Myocyte (in vitro differentiated cells): ENCODE data around the gene MAMLD1. TPM values are rescaled to one million over a fixed set of nuclear protein-coding genes. Genes with fewer than 3 reads are reported as not detected.

Source experiments
- DNase-seq: peaks from one replicate; pipeline ENCODE4 v3.0.0-alpha.2; 2012; ENCODE audit warnings: low read depth
- total RNA-seq: library from RNA; depleted of rRNA; stranded (reverse); fragments of >200 nt; gene quantifications from 2 replicates; pipeline ENCODE4 v1.2.3, GENCODE V29; 2014

MAMLD1 gene
- total RNA-seq, 1 donor from 2014 or later: 2.4 TPM

DNA sequence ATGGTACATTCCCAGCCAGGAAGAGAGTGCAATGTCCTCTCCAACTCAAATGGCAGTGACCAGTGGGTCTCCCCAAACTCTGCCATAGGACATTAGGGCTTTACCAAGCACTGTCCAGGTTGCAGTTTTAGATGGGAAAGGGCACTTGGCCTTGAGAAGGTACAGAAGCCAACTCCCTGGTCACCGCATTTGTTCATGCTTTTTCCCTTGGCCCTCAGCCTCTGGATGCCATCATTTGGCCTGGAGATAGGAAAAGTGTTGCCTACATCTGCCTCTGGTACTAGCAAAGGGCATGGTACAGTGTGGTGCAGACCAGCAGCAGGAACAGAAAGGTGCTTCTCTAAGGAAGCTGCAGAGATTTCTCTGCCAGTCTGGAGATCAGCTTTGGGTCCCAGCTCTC, 93.8 kb downstream of the MAMLD1 start:
- no peak for DNase-seq

- no peak for DNase-seq
Observed at GRCh38 chrX:150459196-150459595, 96.1 kb downstream of the MAMLD1 start.

DNA sequence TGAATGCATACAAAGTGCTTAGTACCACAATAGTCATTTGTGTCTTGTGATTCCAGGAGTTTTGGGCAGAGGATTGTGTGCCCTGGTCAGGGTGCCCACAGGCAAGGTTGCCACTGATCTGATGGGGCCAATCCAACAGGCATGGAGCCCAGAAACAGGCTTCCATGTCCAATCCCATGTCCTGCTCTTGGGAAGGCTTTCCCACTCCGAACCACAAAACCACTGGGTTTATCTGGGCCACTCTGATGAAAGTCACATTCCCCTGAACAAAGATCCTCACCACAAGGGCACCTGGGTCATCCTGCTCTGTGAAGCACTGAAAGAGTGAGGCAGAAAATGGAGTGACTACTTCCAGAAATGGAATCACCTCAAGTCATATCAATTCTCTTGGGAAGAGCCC, 96.9 kb downstream of the MAMLD1 start:
- peak; percentile 70 for DNase-seq

GRCh38 chrX:150460781-150461180, 97.7 kb downstream of the MAMLD1 start:
- DNase-seq: no peak

DNA sequence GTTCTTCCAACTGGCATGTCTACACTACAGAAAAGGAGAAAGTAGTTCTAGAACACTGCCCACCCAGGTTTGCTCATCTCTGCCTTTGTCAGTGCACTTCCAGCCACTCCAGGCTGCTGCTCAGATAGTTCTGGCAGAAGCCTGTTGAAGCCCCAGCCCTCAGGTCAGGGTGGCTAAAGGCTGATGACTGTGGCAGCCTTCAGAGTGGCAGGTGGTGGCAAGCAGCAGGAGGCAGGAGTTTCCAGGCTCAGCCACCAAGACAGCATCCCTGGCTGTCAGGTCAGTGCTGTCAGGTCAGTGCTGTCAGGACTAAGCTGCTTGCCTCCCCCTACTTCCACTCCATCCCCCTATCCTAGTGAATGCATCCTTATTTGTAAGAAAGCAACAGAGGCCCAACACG, 100.4 kb downstream of the MAMLD1 start:
- no peak for DNase-seq

DNA sequence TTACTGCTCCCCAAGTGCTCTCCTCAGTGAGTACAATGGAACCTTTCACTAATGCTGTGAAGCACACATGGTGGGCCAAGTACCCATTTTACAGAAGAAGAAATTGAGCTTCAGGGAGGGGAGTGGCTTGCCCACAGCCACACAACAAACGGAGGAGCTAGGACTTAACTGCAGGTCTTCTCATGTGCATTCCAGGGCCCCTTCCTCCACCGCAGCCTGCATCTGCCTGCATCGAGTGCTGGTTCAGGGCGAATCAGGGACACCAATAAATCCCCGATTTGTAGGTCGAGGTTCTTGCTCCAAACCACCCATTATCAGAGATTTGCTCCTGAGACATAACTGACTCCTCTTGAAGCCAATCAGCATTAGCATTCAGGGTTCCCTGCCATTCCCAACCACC, 100.9 kb downstream of the MAMLD1 start:
- DNase-seq: no peak

DNA sequence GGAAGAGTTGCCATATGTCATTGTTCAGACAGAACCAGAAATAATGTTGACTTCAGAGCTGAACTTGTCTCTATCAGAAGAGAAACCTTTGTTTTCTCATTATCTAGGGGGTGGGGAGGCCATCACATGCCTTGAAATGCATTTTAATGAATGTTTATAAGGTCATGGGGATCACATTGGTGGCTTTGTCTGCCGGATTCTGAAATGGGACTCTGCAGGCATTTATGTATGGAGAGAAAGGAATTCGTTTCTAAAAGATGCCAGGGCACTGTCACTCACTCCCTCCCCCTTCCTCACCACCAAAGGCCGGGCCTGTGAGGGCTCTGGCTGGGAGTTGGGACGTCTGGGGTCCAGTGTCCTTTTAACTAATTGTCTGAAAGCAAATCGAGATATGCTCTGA, 102.2 kb downstream of the MAMLD1 start:
- DNase-seq: no peak

DNA sequence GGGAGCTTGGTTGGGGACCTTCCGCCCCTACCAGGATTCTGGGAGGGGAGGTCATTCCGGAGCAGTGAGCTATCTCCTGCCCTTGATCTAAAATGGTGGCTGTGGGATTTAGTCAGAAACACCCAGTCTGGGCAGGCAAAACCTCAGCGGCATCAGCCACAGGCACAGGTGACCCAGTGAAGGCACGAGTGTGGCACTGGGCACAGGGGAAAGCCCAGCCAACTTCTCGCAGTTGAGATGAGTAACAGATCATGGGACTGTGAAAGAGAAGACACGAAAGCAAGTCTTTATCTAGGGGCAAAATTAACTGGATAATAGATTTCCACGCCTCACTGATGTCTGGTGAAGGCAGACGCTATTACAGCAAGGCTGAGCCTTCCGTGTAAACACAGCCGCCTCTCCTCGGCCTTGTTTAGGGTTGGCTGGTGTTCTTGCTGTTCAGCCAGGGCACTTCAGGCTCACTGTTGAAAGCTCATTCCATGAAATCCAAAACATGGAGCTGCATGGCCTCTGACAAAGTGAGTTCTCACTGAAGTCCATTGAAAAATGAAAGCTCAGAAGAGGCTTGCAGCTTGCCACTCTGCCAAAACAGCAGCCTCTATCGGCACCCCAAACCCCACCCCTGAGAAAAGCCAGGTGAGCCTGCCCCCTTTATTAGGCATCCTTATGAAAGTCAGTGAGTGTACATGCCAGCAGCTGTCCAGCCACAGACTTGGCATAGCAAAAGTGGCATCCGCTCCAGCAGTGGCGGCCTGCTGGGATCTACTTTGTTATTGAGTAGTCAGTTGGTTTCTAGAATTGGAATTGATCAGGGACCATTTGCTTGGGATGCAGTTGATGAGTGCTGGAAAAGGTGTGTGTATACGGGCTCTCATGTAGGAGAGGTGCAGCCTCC, 103.0 kb downstream of the MAMLD1 start:
- peak; percentile 84 for DNase-seq

- no peak for DNase-seq
Observed at GRCh38 chrX:150472306-150472705, 109.2 kb downstream of the MAMLD1 start.

DNA sequence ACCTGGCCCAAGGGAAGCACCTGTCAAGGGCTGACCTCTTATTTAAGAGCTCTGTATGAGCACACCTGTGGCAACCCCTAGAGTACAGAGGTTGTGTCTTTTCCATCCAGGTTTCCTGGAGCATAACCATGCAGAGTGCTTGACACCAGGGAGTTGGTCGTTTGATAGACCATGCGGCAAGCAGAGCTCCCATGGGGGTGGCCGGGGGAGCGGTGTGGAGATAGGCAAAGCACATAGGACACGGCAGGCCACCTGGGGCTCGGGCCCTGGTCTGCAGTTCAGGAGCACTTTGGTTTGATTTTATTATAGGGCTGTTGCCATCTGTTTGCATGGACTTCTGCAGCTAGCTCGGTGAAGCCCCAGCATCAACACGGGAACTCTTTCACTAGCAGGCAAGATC, 110.3 kb downstream of the MAMLD1 start:
- DNase-seq: no peak

DNA sequence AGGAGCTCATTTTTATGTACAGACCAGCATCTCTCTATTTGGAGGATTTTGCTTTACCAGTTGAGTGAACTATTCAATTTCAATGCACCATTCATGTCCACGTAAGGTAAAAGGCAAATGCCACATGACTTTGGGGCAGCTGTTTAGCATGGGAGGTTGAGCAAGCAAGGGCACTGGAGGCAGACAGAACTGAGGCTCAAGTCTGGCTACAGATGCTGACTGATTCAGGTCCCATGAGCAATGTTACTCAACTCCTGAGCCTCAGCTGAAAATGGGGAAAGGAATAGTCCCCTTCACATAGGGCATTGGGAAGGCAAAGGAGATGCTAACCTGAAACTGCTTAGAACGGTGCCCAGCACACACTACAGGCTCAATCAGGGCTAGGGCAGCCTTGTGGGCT, 112.3 kb downstream of the MAMLD1 start:
- DNase-seq: no peak

DNA sequence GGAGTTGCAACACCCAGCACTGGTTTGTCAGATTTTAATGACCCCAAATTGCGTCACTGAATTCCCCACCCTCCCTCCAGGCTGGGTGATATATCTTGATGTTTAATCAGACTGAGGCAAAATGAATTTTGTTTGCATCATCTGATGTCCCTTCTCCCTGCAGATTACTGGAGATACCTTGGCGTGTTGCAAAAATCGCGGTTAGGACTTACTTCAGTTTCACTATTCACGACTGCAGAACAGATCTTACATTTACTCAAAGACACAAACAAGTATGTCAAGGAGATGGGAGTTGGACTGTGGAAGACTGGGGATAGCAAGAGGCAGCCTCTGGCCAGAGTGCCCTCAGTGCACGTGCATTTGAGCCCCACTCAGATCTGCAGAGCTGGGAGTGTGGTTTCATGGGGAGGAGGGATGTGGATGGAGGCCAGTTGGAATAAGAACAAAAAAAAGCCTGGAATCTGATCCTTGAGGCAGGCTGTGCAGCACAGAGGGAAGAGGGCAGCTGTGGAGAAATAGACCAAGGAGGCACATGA, 113.1 kb downstream of the MAMLD1 start:
- peak; percentile 84 for DNase-seq

DNA sequence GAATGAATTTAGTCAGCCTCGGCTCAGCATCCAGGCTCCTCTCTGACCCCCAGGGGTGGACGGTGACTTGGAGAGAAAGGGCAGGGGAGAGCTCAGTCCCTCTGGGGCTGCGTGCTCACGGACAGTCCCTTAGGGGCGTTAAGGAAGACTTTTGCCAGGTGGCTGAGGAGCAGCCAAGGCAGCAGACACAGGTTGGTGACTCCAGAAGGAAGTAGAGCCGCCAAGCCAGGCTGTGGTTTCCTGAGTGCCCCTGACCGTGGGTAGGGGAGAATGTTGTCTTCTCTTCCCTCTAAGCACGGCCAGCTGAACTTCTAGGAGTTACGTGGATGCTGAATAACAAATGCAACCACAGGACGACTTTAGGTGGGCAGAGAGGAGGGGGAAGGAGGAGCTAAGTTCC, 114.3 kb downstream of the MAMLD1 start:
- peak; percentile 41 for DNase-seq

DNA sequence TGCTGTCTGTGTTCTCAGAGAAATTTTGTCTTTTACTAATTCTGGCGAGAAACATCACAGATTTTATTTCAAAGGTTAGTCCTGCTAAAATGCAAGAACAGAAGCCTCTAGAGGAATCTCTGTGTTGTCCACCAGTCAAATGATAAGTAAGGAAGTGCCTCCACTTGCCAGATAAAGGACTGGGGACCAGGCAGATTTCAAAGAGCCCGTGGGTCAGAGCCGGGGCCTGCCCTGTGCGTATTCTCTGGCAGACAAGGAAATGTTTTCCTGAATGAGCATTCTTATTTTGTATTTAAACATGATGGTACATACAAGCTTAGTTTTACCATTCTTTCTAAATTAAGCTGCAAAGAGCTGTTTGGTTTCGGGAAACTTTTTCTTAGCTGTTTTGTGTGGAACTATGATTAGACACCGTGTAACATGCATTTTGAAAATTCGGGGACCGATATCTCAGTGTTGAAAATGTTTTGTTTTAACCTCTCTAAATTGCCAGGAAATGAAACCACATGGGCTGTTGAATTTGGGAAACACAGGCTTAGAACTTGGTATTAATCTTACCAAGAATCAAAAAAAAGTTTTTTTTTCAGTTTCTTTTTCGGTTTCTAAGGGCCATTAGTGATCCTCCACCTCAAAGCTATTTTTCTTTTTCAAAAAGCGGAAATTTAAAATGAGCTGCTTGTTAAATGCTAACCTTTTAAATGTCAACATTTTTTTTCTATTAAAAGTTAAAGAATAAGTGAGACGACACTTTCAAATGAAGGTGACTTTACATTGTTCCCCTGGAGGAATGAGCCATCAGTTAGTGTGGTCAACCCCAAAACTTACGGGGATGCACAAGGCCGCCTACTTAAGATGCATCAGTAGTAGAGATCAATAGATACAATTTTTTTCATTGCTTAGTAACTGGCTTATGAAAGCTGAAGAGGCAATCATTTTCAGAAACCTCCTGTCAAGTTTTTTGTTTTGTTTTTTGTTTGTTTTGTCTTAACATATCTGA, 115.7 kb downstream of the MAMLD1 start:
- no peak for DNase-seq

DNA sequence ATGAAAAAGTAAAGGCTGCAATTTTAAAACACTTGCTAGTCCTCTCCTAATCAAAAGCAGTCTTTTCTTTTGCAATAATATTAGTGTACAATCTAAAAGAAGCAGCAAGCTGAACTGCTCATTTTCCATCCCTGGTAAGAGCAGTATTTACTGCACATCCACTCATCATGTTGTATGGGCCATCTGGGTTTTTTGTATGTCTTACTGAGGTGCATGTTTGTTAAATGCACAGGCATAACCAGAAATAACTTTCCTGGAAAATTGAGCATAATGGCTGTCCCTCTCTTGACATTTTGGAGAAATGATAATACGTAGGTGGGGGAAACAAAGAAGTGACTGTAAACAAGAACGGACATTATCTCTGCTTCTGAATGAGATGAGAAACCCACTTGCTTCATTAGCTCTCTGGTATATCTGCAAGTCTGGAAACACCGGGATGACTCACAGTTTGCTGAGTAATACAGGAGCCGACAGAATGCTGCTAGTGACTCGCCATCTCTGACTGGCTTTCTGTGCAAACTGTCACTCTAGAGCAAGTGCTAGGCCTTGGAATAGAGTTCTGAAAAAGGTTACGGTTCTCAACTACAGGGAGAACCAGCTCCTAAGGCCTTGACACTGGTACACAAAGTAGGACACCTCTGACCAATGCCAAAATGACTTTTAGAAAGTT, 119.6 kb downstream of the MAMLD1 start:
- no peak for DNase-seq

DNA sequence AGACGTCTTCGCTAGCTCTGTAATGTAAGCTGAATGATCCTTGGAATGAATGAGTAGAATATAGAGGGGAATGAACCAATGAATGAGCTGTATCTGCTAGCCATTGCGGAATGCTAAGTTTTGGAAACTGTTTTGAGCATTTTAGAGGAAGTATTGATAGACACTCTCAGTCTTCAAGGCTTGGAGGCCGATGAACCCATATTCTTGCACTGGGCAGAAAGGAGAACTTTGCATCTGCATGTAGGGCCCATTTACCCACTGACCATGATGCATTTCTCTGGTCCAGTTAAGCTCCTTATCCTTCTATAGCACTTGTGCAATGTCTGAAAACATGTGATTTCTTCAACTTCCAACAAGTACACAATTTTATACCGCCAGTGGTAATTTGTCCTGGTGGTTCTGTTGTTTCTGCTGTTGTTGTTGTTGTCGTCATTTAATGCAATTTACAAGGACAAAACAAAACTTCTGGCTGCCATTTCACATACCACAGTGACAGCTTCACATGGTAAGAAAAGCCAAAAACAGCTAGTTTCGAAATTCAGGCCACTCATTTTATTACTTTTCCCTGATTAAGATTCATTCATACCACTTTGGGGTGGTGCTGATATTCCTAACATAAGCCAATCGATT, 120.4 kb downstream of the MAMLD1 start:
- DNase-seq: no peak

DNA sequence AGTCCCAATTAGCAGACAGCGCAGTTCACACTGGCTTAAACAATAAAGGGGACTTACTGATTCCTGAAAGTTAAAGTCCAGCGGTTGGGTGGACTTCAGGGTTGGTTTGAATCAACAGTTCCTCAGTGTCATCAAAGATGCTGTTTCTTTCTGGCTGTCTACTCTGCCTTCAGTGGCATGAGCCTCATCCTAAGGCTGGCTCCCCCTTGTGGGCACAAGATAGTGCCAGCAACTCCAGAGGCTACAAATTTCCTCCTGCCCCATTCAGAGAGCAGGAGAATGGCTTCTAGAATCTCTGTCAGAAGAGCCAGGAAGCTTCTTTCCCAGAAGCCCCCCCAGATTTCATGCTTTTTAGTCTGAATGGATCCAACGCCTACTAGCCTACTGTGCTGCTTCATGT, 122.9 kb downstream of the MAMLD1 start:
- DNase-seq: peak; percentile 61

- no peak for DNase-seq
Observed at GRCh38 chrX:150487369-150488094, 124.4 kb downstream of the MAMLD1 start.

- DNase-seq: no peak
Observed at GRCh38 chrX:150489359-150490015, 126.4 kb downstream of the MAMLD1 start.
